GM20431 (cell line): ENCODE data around the gene RNF7.
"Not testable (repeated sequence)": the region's sequence is repeated elsewhere in the genome, so short reads cannot be mapped to it uniquely, and the experiment has no call there.

ENCODE experiments used
- in situ Hi-C: fragments of 300-500 bp; cut with MseI, MboI; formaldehyde crosslinking; loops from one replicate; pipeline ENCODE4 v1.15.0; 2020; ENCODE audit warnings: low sequenced_read_pairs; ENCODE audit not compliant: unreplicated experiment

Gene RNF7

GRCh38 chr3:141776885-141777284 lies 38.8 kb downstream of the RNF7 start:
- in situ Hi-C loops = no loop called here

DNA sequence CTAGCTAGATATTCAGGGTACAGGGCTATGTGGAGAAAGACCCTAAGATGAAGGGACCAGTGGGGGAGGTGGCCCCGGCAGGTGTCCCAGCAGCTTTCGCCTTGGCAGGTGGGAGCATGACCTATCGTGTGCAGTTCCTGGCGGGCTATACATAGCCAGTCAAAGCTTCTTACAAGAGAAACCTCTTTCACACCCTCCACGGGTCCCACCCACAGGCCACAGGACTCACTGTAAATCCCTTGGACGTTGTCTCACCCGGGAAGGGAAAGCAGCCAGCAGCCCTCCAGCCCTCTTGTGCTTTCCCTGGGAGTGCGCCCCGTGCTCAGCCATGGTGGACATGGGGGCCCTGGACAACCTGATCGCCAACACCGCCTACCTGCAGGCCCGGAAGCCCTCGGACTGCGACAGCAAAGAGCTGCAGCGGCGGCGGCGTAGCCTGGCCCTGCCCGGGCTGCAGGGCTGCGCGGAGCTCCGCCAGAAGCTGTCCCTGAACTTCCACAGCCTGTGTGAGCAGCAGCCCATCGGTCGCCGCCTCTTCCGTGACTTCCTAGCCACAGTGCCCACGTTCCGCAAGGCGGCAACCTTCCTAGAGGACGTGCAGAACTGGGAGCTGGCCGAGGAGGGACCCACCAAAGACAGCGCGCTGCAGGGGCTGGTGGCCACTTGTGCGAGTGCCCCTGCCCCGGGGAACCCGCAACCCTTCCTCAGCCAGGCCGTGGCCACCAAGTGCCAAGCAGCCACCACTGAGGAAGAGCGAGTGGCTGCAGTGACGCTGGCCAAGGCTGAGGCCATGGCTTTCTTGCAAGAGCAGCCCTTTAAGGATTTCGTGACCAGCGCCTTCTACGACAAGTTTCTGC lies 40.1 kb downstream of the RNF7 start:
- in situ Hi-C loops = no loop called here

GRCh38 chr3:141779667-141780066 lies 41.6 kb downstream of the RNF7 start:
- in situ Hi-C loops = no loop called here

GRCh38 chr3:141782386-141782932 lies 44.4 kb downstream of the RNF7 start:
- in situ Hi-C loops = no loop called here

GRCh38 chr3:141783632-141784031 lies 45.5 kb downstream of the RNF7 start:
- in situ Hi-C loops = no loop called here

DNA sequence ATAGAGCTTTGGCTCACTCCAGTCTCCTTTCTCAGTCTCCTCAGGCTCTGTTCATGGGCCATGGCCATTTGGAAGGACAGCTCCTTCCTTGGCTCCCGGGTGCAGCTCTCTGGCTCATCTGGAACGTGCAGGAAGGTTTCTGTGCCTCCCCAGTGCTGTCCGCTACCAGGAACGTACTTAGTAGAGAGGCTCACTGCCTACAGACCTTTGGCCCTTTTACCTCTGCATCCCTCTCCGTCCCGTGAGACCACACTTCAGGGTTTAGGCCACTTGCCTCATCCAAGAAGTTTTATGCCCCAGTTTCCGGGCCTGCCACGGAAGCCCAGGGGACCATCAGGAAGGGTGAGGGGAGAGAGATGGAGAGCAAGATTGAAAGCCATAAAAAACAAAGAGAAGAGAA lies 46.0 kb downstream of the RNF7 start:
- in situ Hi-C loops = no loop called here

- in situ Hi-C loops = no loop called here
These were observed 46.4 kb downstream of the RNF7 start for GRCh38 chr3:141784531-141784930.

DNA sequence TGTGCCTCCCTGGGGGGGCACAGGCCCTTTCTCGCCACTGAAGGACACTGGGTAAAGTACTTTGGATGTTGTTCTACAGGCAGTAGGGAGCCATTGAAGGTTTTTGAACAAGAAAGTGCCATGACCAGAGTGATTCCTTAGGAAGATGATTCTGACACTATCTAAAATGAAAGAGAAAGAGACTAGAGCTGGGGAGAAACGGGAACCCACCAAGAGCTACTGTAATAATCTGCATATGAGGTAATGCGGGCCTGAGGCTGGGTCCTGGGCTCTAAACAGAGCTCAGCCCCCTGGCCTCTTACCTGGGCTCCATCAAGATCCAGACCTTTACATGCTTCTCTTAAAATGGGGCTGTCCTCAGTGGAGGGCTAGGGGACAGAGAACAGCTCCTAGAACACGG lies 50.1 kb downstream of the RNF7 start:
- in situ Hi-C loops = no loop called here

- in situ Hi-C loops = not testable (repeated sequence)
These were observed 50.7 kb downstream of the RNF7 start for GRCh38 chr3:141788750-141789149.

- in situ Hi-C loops = no loop called here
These were observed 51.2 kb downstream of the RNF7 start for GRCh38 chr3:141789281-141789680.

GRCh38 chr3:141790171-141790570 lies 52.1 kb downstream of the RNF7 start:
- in situ Hi-C loops = no loop called here

DNA sequence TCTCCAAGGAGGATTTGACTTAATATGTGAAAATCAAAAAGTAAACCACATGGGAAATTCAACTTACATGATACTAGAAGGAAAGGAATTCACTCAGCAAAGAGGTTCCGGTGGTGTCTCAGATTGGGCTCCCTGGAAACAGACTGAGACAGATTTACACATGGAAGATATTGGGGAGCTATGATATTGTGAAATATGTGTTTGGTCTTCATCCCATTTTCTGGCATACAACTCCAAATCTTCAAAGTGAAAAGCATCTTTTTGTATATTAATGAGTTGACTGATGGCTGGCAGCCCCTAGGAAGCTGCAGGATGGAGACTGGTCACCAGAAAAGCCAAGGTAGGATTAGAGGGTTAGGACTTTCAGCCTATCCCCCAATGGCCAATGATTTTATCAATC lies 54.4 kb downstream of the RNF7 start:
- in situ Hi-C loops = no loop called here

DNA sequence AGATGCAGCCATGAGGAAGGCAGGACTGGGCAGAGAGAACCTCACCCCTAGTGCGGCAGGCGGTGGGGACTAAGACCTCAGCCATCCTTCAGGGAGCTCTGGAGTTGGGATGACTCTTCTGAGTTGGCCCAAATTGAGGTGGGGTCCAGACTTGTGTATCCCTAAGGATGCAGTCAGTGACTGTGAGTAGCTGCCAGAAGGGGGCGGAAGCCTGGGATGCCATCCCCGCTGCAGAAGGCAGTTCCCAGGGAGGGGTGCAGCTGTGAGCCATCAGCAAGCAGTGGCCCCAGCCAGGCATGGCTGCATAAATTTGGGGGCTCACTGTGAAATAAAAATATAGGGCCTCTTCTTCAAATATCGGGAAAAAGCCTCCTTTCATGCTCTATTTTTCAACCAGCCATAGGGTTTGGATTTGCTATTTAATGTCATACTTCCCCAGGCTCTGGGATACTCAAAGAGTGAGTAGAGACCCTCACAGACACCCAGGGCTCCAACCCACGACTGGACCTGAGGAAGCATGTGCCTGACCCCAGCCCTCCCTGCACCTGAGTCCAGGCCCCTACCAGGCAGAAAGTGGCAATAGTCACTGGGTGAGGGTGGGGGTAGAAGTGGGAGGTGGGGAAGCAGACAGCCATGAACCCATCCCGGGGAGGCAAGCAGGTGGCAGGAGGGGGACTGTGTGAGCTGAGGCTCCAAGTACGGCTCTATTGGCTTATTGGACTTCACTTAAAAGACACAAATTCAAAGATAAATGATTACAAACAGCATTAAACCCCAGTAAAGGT lies 55.6 kb downstream of the RNF7 start:
- in situ Hi-C loops = no loop called here

DNA sequence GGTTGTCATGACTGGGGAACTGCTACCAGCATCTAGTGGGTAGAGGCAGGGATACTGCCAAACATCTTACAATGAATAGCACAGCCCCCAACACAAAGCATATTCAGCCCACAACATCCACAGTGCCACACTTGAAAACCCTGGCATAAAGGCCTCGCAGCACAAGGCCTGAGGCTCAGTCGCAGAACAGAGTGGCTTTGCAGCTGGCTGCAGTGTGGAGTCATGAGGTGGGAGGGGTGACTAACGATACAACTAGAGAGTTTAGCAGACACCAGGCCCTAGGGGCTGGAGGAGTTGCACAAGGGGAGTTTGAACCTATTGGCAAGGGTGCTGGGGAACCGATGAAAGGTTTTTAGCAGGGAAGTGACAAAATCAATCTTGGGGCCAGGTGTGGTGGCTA lies 57.2 kb downstream of the RNF7 start:
- in situ Hi-C loops = no loop called here

DNA sequence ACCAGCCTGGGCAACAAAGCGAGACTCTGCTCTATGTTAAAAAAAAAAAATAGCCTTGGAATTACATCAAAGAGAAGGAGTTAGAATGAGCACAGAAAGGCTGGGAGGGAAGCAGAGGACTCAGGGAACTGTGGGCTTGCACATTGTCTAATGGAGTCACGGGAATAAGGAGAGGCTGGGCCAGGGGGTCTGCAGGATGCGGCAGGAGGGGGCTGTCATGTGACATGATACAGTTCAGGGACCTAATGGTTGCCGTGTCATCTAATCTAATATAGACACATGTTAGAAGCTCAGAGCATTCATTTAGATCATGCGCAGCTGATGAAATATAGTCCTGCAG lies 57.6 kb downstream of the RNF7 start:
- in situ Hi-C loops = no loop called here

- in situ Hi-C loops = no loop called here
These were observed 58.2 kb downstream of the RNF7 start for GRCh38 chr3:141796081-141796888.
